GM12891 (cell line): ENCODE results near the gene PTAFR.

Source experiments
- POLR2A ChIP-seq: IDR thresholded peaks from 2 replicates; pipeline ENCODE4 v1.6.1; 2011; ENCODE audit warnings: low read depth, low read length, control low read depth
- POLR2AphosphoS5 ChIP-seq: IDR thresholded peaks from 2 replicates; pipeline ENCODE4 v1.6.1; 2011; ENCODE audit warnings: low read depth, low read length, control low read depth
- POU2F2 ChIP-seq: IDR thresholded peaks from 2 replicates; pipeline ENCODE4 v1.6.1; 2011; ENCODE audit warnings: low read depth, mild to moderate bottlenecking, control low read depth, low read length, moderate library complexity
- SPI1 ChIP-seq: IDR thresholded peaks from 2 replicates; pipeline ENCODE4 v1.6.1; 2011; ENCODE audit warnings: low read depth, low read length, control low read depth
- TAF1 ChIP-seq: IDR thresholded peaks from 2 replicates; pipeline ENCODE4 v1.6.1; 2011; ENCODE audit warnings: low read depth, low read length, control low read depth

- TF ChIP-seq POLR2A (no peak), POLR2AphosphoS5 (no peak), TAF1 (no peak), POU2F2 (no peak), SPI1 (no peak)
Observed at GRCh38 chr1:28157894-28158293, 18.6 kb downstream of the PTAFR start.
